Effector memory CD8-positive, alpha-beta T cell (primary cell): ENCODE data around the gene KCNJ4.
"Not testable (repeated sequence)": the region's sequence is repeated elsewhere in the genome, so short reads cannot be mapped to it uniquely, and the experiment has no call there.

Experiments
- ATAC-seq: fragments of 150-1000 bp; cut with Tn5 transposase; replicated peaks from 2 replicates; pipeline ENCODE4 v1.10.0; 2021; ENCODE audit warnings: mild to moderate bottlenecking, moderate library complexity
- DNase-seq, 3 experiments: peaks; one replicate each; pipeline ENCODE4 v3.0.0; 2021
- H3K27ac Mint-ChIP-seq, 2 donors: one replicate each; pipeline ENCODE4 v1.8.0; 2022; ENCODE audit warnings: mild to moderate bottlenecking in 2 of 2, mixed read lengths in 2 of 2, moderate library complexity in 2 of 2
- H3K27me3 Mint-ChIP-seq, 2 donors: one replicate each; pipeline ENCODE4 v1.8.0; 2022; ENCODE audit warnings: mixed read lengths in 2 of 2
- H3K36me3 Mint-ChIP-seq: one replicate; pipeline ENCODE4 v1.8.0; 2022; ENCODE audit warnings: mild to moderate bottlenecking, moderate library complexity, mixed read lengths; ENCODE audit not compliant: insufficient read depth
- H3K4me1 Mint-ChIP-seq, 2 donors: one replicate each; pipeline ENCODE4 v1.8.0; 2022; ENCODE audit warnings: low read depth in 2 of 2, mixed read lengths in 2 of 2
- H3K4me3 Mint-ChIP-seq, 2 donors: one replicate each; pipeline ENCODE4 v1.8.0; 2022; ENCODE audit warnings: mild to moderate bottlenecking in 2 of 2, mixed read lengths in 2 of 2, moderate library complexity in 2 of 2
- H3K9me3 Mint-ChIP-seq, 2 donors: one replicate each; pipeline ENCODE4 v1.8.0; 2022; ENCODE audit warnings: mixed read lengths in 2 of 2

Gene KCNJ4

GRCh38 chr22:38398609-38399461, 56.2 kb downstream of the KCNJ4 start:
- ATAC-seq = peak; percentile 76
- Mint-ChIP-seq H3K27me3 (peaks cover 11 to 27% of the 10 kb centered on the region in 2 donors), H3K4me3 (peak overlapping the region; percentile 75 to 80), H3K27ac (peak overlapping the region in 1 of 2 donors; percentile 84), H3K9me3 (no peaks in the 10 kb centered on the region), H3K4me1 (peaks cover 13 to 15% of the 10 kb centered on the region in 2 donors), H3K36me3 (no peaks in the 10 kb centered on the region)
- peak; percentile 78 to 81 (median 78) for DNase-seq

GRCh38 chr22:38398181-38398608, 56.8 kb downstream of the KCNJ4 start:
- not testable (repeated sequence) for H3K36me3 Mint-ChIP-seq, H3K9me3 Mint-ChIP-seq
- peak in 2 of 3 experiments; percentile 11 to 23 for DNase-seq
- peak overlapping the region in 1 of 2 donors; percentile 84 for H3K27ac Mint-ChIP-seq
- H3K4me1 Mint-ChIP-seq = peaks cover 16 to 17% of the 10 kb centered on the region in 2 donors
- H3K4me3 Mint-ChIP-seq = peak overlapping the region; percentile 75 to 80
- ATAC-seq = peak; percentile 31
- peaks cover 9 to 24% of the 10 kb centered on the region in 2 donors for H3K27me3 Mint-ChIP-seq

- Mint-ChIP-seq H3K36me3 (no peaks in the 10 kb centered on the region), H3K4me3 (peak overlapping the region; percentile 75 to 80), H3K9me3 (no peaks in the 10 kb centered on the region), H3K27ac (peak overlapping the region; percentile 62 to 84), H3K27me3 (peaks cover 1 to 17% of the 10 kb centered on the region in 2 donors), H3K4me1 (peaks cover 21 to 23% of the 10 kb centered on the region in 2 donors)
- DNase-seq = peak in 1 of 3 experiments; percentile 14
- peak; percentile 41 for ATAC-seq
Observed at GRCh38 chr22:38397189-38398085, 57.6 kb downstream of the KCNJ4 start.

- not testable (repeated sequence) for H3K9me3 Mint-ChIP-seq, H3K36me3 Mint-ChIP-seq, DNase-seq, H3K27me3 Mint-ChIP-seq, ATAC-seq
- Mint-ChIP-seq H3K27ac (peak overlapping the region; percentile 62 to 84), H3K4me3 (peak overlapping the region; percentile 75 to 80), H3K4me1 (peaks cover 21 to 23% of the 10 kb centered on the region in 2 donors)
Observed at GRCh38 chr22:38396440-38397069, 58.4 kb downstream of the KCNJ4 start.

- not testable (repeated sequence) for ATAC-seq, DNase-seq, H3K9me3 Mint-ChIP-seq, H3K27me3 Mint-ChIP-seq, H3K36me3 Mint-ChIP-seq
- Mint-ChIP-seq H3K27ac (peak overlapping the region; percentile 62 to 84), H3K4me1 (peaks cover 21 to 23% of the 10 kb centered on the region in 2 donors), H3K4me3 (peak overlapping the region; percentile 75 to 80)
Observed at GRCh38 chr22:38395944-38396343, 59.1 kb downstream of the KCNJ4 start.

- DNase-seq, ATAC-seq, H3K9me3 Mint-ChIP-seq, H3K36me3 Mint-ChIP-seq, H3K27me3 Mint-ChIP-seq: not testable (repeated sequence)
- H3K4me3 Mint-ChIP-seq = peak overlapping the region; percentile 75 to 80
- H3K4me1 Mint-ChIP-seq = peaks cover 23 to 29% of the 10 kb centered on the region in 2 donors
- peak overlapping the region in 1 of 2 donors; percentile 12 for H3K27ac Mint-ChIP-seq
Observed at GRCh38 chr22:38394929-38395624, 59.9 kb downstream of the KCNJ4 start.

GRCh38 chr22:38389428-38389818, 65.6 kb downstream of the KCNJ4 start:
- not testable (repeated sequence) for H3K4me3 Mint-ChIP-seq, DNase-seq, H3K36me3 Mint-ChIP-seq, H3K27ac Mint-ChIP-seq, H3K27me3 Mint-ChIP-seq, ATAC-seq, H3K9me3 Mint-ChIP-seq
- H3K4me1 Mint-ChIP-seq = peaks cover 12 to 27% of the 10 kb centered on the region in 2 donors

- not testable (repeated sequence) for H3K27me3 Mint-ChIP-seq, H3K4me3 Mint-ChIP-seq, H3K9me3 Mint-ChIP-seq, H3K27ac Mint-ChIP-seq, DNase-seq, H3K36me3 Mint-ChIP-seq
- H3K4me1 Mint-ChIP-seq = peaks cover 10 to 23% of the 10 kb centered on the region in 2 donors
- peak; percentile 36 for ATAC-seq
Observed at GRCh38 chr22:38388506-38389427, 66.2 kb downstream of the KCNJ4 start.

GRCh38 chr22:38386918-38387317, 68.1 kb downstream of the KCNJ4 start:
- DNase-seq, H3K9me3 Mint-ChIP-seq, H3K27me3 Mint-ChIP-seq, ATAC-seq, H3K36me3 Mint-ChIP-seq: not testable (repeated sequence)
- Mint-ChIP-seq H3K4me3 (peak overlapping the region in 1 of 2 donors; percentile 19), H3K27ac (peak overlapping the region in 1 of 2 donors; percentile 46), H3K4me1 (peaks cover 6 to 25% of the 10 kb centered on the region in 2 donors)

GRCh38 chr22:38383417-38383816, 71.6 kb downstream of the KCNJ4 start:
- H3K27me3 Mint-ChIP-seq = no peaks in the 10 kb centered on the region
- no peak for ATAC-seq
- no peak overlapping the region for H3K4me3 Mint-ChIP-seq
- H3K27ac Mint-ChIP-seq = peak overlapping the region in 1 of 2 donors; percentile 81
- no peak for DNase-seq
- no peaks in the 10 kb centered on the region for H3K9me3 Mint-ChIP-seq
- peaks cover 7% of the 10 kb centered on the region for H3K36me3 Mint-ChIP-seq
- peaks cover 4 to 19% of the 10 kb centered on the region in 2 donors for H3K4me1 Mint-ChIP-seq

- H3K9me3 Mint-ChIP-seq, H3K27ac Mint-ChIP-seq, H3K36me3 Mint-ChIP-seq, H3K4me3 Mint-ChIP-seq, ATAC-seq, H3K27me3 Mint-ChIP-seq, DNase-seq: not testable (repeated sequence)
- peaks cover 2 to 13% of the 10 kb centered on the region in 2 donors for H3K4me1 Mint-ChIP-seq
Observed at GRCh38 chr22:38381371-38381770, 73.6 kb downstream of the KCNJ4 start.
